Lung (tissue), 12 donors: ENCODE data around the gene RELB. TPM values are rescaled to one million over a fixed set of nuclear protein-coding genes. Genes with fewer than 3 reads are reported as not detected.

ENCODE experiments used
- ATAC-seq: fragments of 200-7000 bp; cut with Tn5 transposase; one replicate; pipeline ENCODE4 v1.9.1; 2020; ENCODE audit warnings: moderate number of reproducible peaks; ENCODE audit not compliant: insufficient read depth, low FRiP score
- DNase-seq, 3 donors: peaks; one replicate each; pipeline ENCODE4 v3.0.0-alpha.2; 2013 to 2017
- H3K27ac ChIP-seq, 2 donors: one replicate each; pipeline ENCODE4 v1.5.1; 2013; ENCODE audit warnings: mild to moderate bottlenecking in 2 of 2, moderate library complexity in 2 of 2, control low read depth in 1 of 2, inconsistent platforms in 1 of 2, low read depth in 1 of 2, low read length in 1 of 2
- H3K27me3 ChIP-seq, 3 donors: one replicate each; pipeline ENCODE4 v1.5.1; 2013; ENCODE audit warnings: low read length in 2 of 3; ENCODE audit not compliant: control insufficient read depth in 3 of 3, insufficient read depth in 3 of 3
- H3K36me3 ChIP-seq, 4 donors: one replicate each; pipeline ENCODE4 v1.5.1; 2013; ENCODE audit warnings: low read length in 4 of 4, mild to moderate bottlenecking in 1 of 4, moderate library complexity in 1 of 4; ENCODE audit not compliant: control insufficient read depth in 4 of 4, insufficient read depth in 4 of 4
- H3K4me1 ChIP-seq, 5 donors: one replicate each; pipeline ENCODE4 v1.5.1; 2013; ENCODE audit warnings: low read length in 5 of 5, mild to moderate bottlenecking in 2 of 5, moderate library complexity in 1 of 5; ENCODE audit not compliant: control insufficient read depth in 5 of 5, insufficient read depth in 5 of 5
- H3K4me3 ChIP-seq: one replicate; pipeline ENCODE4 v1.5.1; 2013; ENCODE audit warnings: mild to moderate bottlenecking, control low read depth, moderate library complexity
- H3K9ac ChIP-seq, 2 donors: one replicate each; pipeline ENCODE4 v1.5.1; 2013; ENCODE audit warnings: low read length in 2 of 2, control low read depth in 1 of 2; ENCODE audit not compliant: insufficient read depth in 1 of 2
- H3K9me3 ChIP-seq, 4 donors: one replicate each; pipeline ENCODE4 v1.5.1; 2013; ENCODE audit warnings: low read length in 3 of 4, mild to moderate bottlenecking in 1 of 4, moderate library complexity in 1 of 4; ENCODE audit not compliant: control insufficient read depth in 4 of 4, insufficient read depth in 3 of 4
- CTCF ChIP-seq: IDR thresholded peaks from 2 replicates; pipeline ENCODE4 v1.5.1; 2012; ENCODE audit warnings: mild to moderate bottlenecking; ENCODE audit errors: control extremely low read depth, extremely low read depth
- WGBS, 2 donors: extraction: QIAGEN DNeasy Blood & Tissue Kit; methylation state at CpG; one replicate each; pipeline ENCODE4 v1.1.7; 2013; 5-methylcytosine and 5-hydroxymethylcytosine counted together
- polyA plus RNA-seq, 2 donors: library from polyadenylated mRNA; stranded (reverse); fragments of 200-250 nt; gene quantifications; one replicate each; pipeline ENCODE4 v1.2.1, GENCODE V29; 2013
- total RNA-seq, 2 donors: library from RNA; depleted of rRNA in 1 of 2; stranded (reverse); fragments of >200 nt in 1 of 2; gene quantifications; one replicate each; pipeline ENCODE4 v1.2.1, GENCODE V29; 2014 to 2021
- donor health status: control.
- donor health status: control.
- donor health status: Bipolar disorder and iron deficiency.
- donor health status: healthy.
- donor health status: DM: yes; HTN: yes; CAD: no.

RELB gene
- total and polyA plus RNA-seq, 4 donors, result 9.4 to 65.9 (median 19.8) TPM

GRCh38 chr19:44992336-44993163, 8.7 kb upstream of the RELB start:
- Histone ChIP-seq H3K9me3 (no peaks in the 10 kb centered on the region), H3K4me1 (no peaks in the 10 kb centered on the region), H3K9ac (no peak overlapping the region), H3K36me3 (peaks cover 5 to 59% (median 13%) of the 10 kb centered on the region in 4 donors), H3K27me3 (no peaks in the 10 kb centered on the region), H3K27ac (no peak overlapping the region), H3K4me3 (no peak overlapping the region)
- no peak for ATAC-seq
- DNase-seq, result no peak
- no peak for TF ChIP-seq CTCF
- WGBS, 2 donors, result 92 to 96% methylated on average over 41 to 44 of the region's 44 CpGs

- peaks cover 2 to 49% (median 13%) of the 10 kb centered on the region in 4 donors for H3K36me3 ChIP-seq
- H3K4me1 ChIP-seq, result no peaks in the 10 kb centered on the region
- no peak for TF ChIP-seq CTCF
- H3K27me3 ChIP-seq, result no peaks in the 10 kb centered on the region
- no peak overlapping the region for H3K9ac ChIP-seq
- H3K4me3 ChIP-seq, result no peak overlapping the region
- H3K27ac ChIP-seq, result no peak overlapping the region
- DNase-seq, result no peak
- H3K9me3 ChIP-seq, result no peaks in the 10 kb centered on the region
- ATAC-seq, result no peak
- 93 to 94% methylated on average over 6 of the region's 6 CpGs for WGBS, 2 donors
Observed at GRCh38 chr19:44993526-44993925, 7.7 kb upstream of the RELB start.

- DNase-seq, result no peak
- no peaks in the 10 kb centered on the region for H3K4me1 ChIP-seq
- ATAC-seq, result no peak
- no peaks in the 10 kb centered on the region for H3K9me3 ChIP-seq
- no peak for TF ChIP-seq CTCF
- WGBS, 2 donors, result 91 to 95% methylated on average over 12 of the region's 12 CpGs
- no peak overlapping the region for H3K4me3 ChIP-seq
- no peaks in the 10 kb centered on the region for H3K27me3 ChIP-seq
- no peak overlapping the region for H3K9ac ChIP-seq
- H3K36me3 ChIP-seq, result peaks cover under 1 to 46% (median 12%) of the 10 kb centered on the region in 4 donors
- H3K27ac ChIP-seq, result no peak overlapping the region
Observed at GRCh38 chr19:44993926-44994537, 7.2 kb upstream of the RELB start.
